ENCODE results near the gene SYNE1.

DNA sequence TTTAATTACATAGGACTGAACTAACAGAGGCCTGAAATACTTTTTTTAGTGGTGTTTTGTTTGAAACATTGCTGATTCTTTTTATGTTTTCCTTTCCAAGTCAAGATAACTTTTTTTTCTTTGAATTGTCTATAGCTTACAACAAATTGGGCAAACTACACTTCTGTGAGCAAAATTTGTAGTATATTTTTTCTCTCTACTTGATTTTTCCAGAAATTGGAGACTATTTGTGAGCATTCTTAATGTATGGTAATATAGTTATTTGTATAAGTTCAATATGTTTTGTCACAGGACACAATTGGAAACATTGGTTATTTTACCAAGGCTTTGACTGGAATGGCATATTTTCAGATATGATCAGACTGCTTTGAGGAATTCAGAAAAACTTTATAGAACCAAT is 216.5 kb downstream of the SYNE1 start:
- TF ChIP-seq RAD21 (IDR thresholded peaks at IDR 0.05) = no peak
- TF ChIP-seq CTCF (IDR thresholded peaks at IDR 0.05; ENCODE audit: low read depth, low read length, missing input control) = no peak
- TF ChIP-seq, protein P1, sequence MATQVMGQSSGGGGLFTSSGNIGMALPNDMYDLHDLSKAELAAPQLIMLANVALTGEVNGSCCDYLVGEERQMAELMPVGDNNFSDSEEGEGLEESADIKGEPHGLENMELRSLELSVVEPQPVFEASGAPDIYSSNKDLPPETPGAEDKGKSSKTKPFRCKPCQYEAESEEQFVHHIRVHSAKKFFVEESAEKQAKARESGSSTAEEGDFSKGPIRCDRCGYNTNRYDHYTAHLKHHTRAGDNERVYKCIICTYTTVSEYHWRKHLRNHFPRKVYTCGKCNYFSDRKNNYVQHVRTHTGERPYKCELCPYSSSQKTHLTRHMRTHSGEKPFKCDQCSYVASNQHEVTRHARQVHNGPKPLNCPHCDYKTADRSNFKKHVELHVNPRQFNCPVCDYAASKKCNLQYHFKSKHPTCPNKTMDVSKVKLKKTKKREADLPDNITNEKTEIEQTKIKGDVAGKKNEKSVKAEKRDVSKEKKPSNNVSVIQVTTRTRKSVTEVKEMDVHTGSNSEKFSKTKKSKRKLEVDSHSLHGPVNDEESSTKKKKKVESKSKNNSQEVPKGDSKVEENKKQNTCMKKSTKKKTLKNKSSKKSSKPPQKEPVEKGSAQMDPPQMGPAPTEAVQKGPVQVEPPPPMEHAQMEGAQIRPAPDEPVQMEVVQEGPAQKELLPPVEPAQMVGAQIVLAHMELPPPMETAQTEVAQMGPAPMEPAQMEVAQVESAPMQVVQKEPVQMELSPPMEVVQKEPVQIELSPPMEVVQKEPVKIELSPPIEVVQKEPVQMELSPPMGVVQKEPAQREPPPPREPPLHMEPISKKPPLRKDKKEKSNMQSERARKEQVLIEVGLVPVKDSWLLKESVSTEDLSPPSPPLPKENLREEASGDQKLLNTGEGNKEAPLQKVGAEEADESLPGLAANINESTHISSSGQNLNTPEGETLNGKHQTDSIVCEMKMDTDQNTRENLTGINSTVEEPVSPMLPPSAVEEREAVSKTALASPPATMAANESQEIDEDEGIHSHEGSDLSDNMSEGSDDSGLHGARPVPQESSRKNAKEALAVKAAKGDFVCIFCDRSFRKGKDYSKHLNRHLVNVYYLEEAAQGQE (IDR thresholded peaks at IDR 0.05) = no peak
- no peak for TF ChIP-seq TAF1 (conservative IDR thresholded peaks at IDR 0.05)
- no peak for TF ChIP-seq NR2F2 (IDR thresholded peaks at IDR 0.05)
